SK-N-MC (cell line): ENCODE results near the gene PLK1.

Source experiments
- EZH2 ChIP-seq: fragments of 200-600 bp; sonication (generic); IDR thresholded peaks from one replicate; pipeline ENCODE4 v1.6.1; 2017; ENCODE audit warnings: antibody characterized with exemption
- POLR2AphosphoS5 ChIP-seq: IDR thresholded peaks from 2 replicates; pipeline ENCODE4 v1.6.1; 2012; ENCODE audit warnings: mild to moderate bottlenecking, low read depth, low read length, borderline replicate concordance

DNA sequence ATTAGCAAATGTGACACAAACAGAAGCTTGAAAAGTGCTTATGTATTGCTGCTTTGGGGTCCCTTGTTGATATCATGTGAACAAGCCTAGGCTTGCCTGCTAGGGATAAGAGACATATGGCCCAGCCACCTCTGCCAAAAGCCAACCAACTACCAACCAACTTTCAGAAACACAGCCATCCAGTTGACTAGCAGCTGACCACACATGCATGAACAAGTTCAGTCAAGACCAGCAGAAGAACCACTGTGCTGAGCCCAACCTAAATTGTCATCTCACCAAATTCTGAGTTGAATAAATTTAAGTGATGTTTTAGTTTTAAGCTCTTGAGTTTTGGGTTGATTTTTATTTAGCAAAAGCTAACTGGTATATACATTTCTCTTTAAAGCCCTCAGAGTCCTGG lies 30.8 kb downstream of the PLK1 start:
- no peak for TF ChIP-seq EZH2
- no peak for TF ChIP-seq POLR2AphosphoS5
